ENCODE data around the gene HSFX3.
"Not testable (repeated sequence)": the region's sequence is repeated elsewhere in the genome, so short reads cannot be mapped to it uniquely, and the experiment has no call there.

DNA sequence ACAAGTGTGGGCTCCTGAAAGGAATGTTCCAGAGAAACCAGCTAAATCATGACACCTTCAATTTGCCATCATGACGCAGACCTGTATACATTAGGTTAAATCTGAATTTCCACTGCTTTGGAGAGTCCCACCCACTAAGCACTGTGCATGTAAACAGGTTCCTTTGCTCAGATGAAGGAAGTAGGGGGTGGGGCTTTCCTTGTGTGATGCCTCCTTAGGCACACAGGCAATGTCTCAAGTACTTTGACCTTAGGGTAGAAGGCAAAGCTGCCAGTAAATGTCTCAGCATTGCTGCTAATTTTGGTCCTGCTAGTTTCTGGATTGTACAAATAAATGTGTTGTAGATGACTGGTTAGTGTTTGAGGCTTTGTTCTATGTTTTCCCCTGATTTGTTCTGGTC, 2.8 kb downstream of the HSFX3 start:
- not testable (repeated sequence) for TF ChIP-seq POLR2A, POLR2AphosphoS5, SPI1, TAF1 (IDR thresholded peaks at IDR 0.05; ENCODE audit: low read depth, low read length)

All from GM12891 (cell line).